Left colon (tissue), 2 donors: ENCODE results near the gene TTC39B. TPM values are rescaled to one million over a fixed set of nuclear protein-coding genes. Genes with fewer than 3 reads are reported as not detected.

ENCODE experiments used
- ATAC-seq: fragments of 200-7000 bp; cut with Tn5 transposase; one replicate; pipeline ENCODE4 v1.9.1; 2020; ENCODE audit warnings: mild to moderate bottlenecking, moderate library complexity
- DNase-seq, 2 donors: peaks; one replicate each; pipeline ENCODE4 v3.0.0-alpha.2; 2020
- intact Hi-C, 2 donors: fragments of 100-400 bp; cut with DNase I in 1 of 2; cut with micrococcal nuclease in 1 of 2; formaldehyde crosslinking; loops; one replicate each; pipeline versions ENCODE4 v1.11.2 to v1.14.0; 2022; cut with DNase I, micrococcal nuclease
- total RNA-seq, 2 donors: library from RNA; stranded (reverse); fragmentation: NEBNext Ultra II Directional; extraction: Animal tissue kit (Norgen Biotek cat#: 25700); gene quantifications; one replicate each; pipeline ENCODE4 v1.2.1, GENCODE V29; 2021
- donor health status: DM: no; HTN: no; CAD: no.
- donor health status: DM: yes; HTN: yes; CAD: no.

The TTC39B gene
- total RNA-seq, 2 donors from 2014 or later = 45.3 to 50.5 TPM

- ATAC-seq = no peak
- no peak for DNase-seq
- intact Hi-C loops = no loop called here
Observed at GRCh38 chr9:15206903-15207696, 99.9 kb downstream of the TTC39B start.

GRCh38 chr9:15205632-15206420 lies 101.2 kb downstream of the TTC39B start:
- no peak for ATAC-seq
- DNase-seq = no peak
- intact Hi-C loops = no loop called here

- ATAC-seq (no peak), DNase-seq (no peak)
- intact Hi-C loops = no loop called here
Observed at GRCh38 chr9:15203581-15203980, 103.4 kb downstream of the TTC39B start.

- intact Hi-C loops = no loop called here
- ATAC-seq (no peak), DNase-seq (no peak)
Observed at GRCh38 chr9:15200111-15200510, 106.9 kb downstream of the TTC39B start.

- ATAC-seq (no peak), DNase-seq (no peak)
- intact Hi-C loops = no loop called here
Observed at GRCh38 chr9:15192856-15193255, 114.2 kb downstream of the TTC39B start.

GRCh38 chr9:15191378-15191777 lies 115.6 kb downstream of the TTC39B start:
- DNase-seq = no peak
- no peak for ATAC-seq
- intact Hi-C loops = no loop called here

- intact Hi-C loops = no loop called here
- ATAC-seq (no peak), DNase-seq (no peak)
Observed at GRCh38 chr9:15189481-15189880, 117.5 kb downstream of the TTC39B start.

- DNase-seq (no peak), ATAC-seq (no peak)
- intact Hi-C loops = no loop called here
Observed at GRCh38 chr9:15187589-15187988, 119.4 kb downstream of the TTC39B start.

- intact Hi-C loops = no loop called here
- ATAC-seq (no peak), DNase-seq (no peak)
Observed at GRCh38 chr9:15182730-15183129, 124.3 kb downstream of the TTC39B start.

GRCh38 chr9:15182101-15182551 lies 124.9 kb downstream of the TTC39B start:
- intact Hi-C loops = no loop called here
- DNase-seq (no peak), ATAC-seq (no peak)

GRCh38 chr9:15180124-15180523 lies 126.9 kb downstream of the TTC39B start:
- no peak for DNase-seq
- ATAC-seq = no peak
- intact Hi-C loops = no loop called here

- ATAC-seq = no peak
- intact Hi-C loops = no loop called here
- no peak for DNase-seq
Observed at GRCh38 chr9:15178631-15179030, 128.4 kb downstream of the TTC39B start.

- intact Hi-C loops = no loop called here
- ATAC-seq (no peak), DNase-seq (no peak)
Observed at GRCh38 chr9:15176836-15177235, 130.2 kb downstream of the TTC39B start.

GRCh38 chr9:15163931-15164330 lies 143.1 kb downstream of the TTC39B start:
- ATAC-seq (no peak), DNase-seq (no peak)
- intact Hi-C loops = no loop called here

GRCh38 chr9:15161753-15162152 lies 145.3 kb downstream of the TTC39B start:
- intact Hi-C loops = no loop called here
- peak; percentile 27 for ATAC-seq
- DNase-seq = no peak

GRCh38 chr9:15160673-15161072 lies 146.3 kb downstream of the TTC39B start:
- no peak for DNase-seq
- no peak for ATAC-seq
- intact Hi-C loops = no loop called here

- DNase-seq (no peak), ATAC-seq (no peak)
- intact Hi-C loops = no loop called here
Observed at GRCh38 chr9:15158064-15158463, 149.0 kb downstream of the TTC39B start.

GRCh38 chr9:15157381-15157780 lies 149.6 kb downstream of the TTC39B start:
- ATAC-seq (no peak), DNase-seq (no peak)
- intact Hi-C loops = no loop called here

- DNase-seq (no peak), ATAC-seq (no peak)
- intact Hi-C loops = no loop called here
Observed at GRCh38 chr9:15156241-15156640, 150.8 kb downstream of the TTC39B start.

- DNase-seq (no peak), ATAC-seq (no peak)
Observed at GRCh38 chr9:15155826-15156225, 151.2 kb downstream of the TTC39B start.

More at GRCh38 chr9:15155826-15156225, 151.2 kb downstream of the TTC39B start:
- intact Hi-C loops = no loop called here
